ENCODE results near the gene NRCAM.

DNA sequence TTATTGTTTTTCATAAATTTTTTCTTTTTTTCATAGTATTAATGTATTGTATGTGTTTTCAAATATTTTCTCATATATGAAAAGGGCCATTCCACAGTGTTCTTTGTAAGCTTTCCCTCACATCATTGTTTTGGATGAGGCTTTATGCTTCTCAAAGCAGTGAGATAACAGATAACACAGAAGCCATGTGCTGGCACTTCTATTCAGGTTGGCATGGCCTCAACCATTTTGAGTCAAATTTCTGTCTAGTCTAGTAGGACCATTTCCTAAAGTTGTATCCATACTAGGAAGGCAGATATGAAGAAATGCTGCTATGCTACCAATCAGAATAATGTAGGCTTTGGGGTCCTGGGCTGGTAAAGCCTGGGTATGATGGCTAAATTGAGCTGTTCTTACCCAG is 190.2 kb downstream of the NRCAM start:
- TF ChIP-seq, protein P1, sequence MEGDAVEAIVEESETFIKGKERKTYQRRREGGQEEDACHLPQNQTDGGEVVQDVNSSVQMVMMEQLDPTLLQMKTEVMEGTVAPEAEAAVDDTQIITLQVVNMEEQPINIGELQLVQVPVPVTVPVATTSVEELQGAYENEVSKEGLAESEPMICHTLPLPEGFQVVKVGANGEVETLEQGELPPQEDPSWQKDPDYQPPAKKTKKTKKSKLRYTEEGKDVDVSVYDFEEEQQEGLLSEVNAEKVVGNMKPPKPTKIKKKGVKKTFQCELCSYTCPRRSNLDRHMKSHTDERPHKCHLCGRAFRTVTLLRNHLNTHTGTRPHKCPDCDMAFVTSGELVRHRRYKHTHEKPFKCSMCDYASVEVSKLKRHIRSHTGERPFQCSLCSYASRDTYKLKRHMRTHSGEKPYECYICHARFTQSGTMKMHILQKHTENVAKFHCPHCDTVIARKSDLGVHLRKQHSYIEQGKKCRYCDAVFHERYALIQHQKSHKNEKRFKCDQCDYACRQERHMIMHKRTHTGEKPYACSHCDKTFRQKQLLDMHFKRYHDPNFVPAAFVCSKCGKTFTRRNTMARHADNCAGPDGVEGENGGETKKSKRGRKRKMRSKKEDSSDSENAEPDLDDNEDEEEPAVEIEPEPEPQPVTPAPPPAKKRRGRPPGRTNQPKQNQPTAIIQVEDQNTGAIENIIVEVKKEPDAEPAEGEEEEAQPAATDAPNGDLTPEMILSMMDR (IDR thresholded peaks at IDR 0.05; ENCODE audit: insufficient read depth, low read length, poor library complexity, severe bottlenecking) = no peak
- TF ChIP-seq EZH2phosphoT487 (conservative IDR thresholded peaks at IDR 0.05; ENCODE audit: low read length) = no peak

Measured in SU-DHL-6 (cell line).